ENCODE data around the gene PTPRH.

DNA sequence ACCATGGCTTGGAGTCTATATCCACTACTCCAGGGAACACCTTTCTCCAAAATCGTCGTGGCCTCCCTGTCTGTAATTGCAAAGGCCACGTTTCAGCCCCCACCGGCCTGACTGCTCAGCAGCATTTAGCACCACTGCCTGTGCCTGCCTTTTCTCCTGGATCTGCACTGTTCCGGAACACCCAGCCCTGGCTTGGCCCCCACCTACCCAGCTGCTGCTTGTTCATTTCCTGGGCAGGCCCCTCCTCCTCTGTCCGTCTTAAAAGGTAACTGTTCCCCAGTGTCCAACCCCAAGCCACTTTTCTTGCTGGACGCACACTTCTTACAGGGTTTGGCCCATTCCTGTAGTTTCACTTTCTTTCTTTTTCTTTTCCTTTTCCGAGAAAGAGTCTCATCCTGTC lies 20.7 kb downstream of the PTPRH start:
- TF ChIP-seq, protein P1, sequence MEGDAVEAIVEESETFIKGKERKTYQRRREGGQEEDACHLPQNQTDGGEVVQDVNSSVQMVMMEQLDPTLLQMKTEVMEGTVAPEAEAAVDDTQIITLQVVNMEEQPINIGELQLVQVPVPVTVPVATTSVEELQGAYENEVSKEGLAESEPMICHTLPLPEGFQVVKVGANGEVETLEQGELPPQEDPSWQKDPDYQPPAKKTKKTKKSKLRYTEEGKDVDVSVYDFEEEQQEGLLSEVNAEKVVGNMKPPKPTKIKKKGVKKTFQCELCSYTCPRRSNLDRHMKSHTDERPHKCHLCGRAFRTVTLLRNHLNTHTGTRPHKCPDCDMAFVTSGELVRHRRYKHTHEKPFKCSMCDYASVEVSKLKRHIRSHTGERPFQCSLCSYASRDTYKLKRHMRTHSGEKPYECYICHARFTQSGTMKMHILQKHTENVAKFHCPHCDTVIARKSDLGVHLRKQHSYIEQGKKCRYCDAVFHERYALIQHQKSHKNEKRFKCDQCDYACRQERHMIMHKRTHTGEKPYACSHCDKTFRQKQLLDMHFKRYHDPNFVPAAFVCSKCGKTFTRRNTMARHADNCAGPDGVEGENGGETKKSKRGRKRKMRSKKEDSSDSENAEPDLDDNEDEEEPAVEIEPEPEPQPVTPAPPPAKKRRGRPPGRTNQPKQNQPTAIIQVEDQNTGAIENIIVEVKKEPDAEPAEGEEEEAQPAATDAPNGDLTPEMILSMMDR (IDR thresholded peaks at IDR 0.05; ENCODE audit: insufficient read depth, low read depth, low read length) = no peak
- no peak for TF ChIP-seq EZH2 (IDR thresholded peaks at IDR 0.05; ENCODE audit: insufficient read depth, low read length)

All from astrocyte (in vitro differentiated cells and primary cell).